Caco-2 (cell line): ENCODE data around the gene CTCF. TPM values are rescaled to one million over a fixed set of nuclear protein-coding genes. Genes with fewer than 3 reads are reported as not detected.

Experiments used
- BruUV-seq: library from RNA; stranded (reverse); fragments of 400-500 nt; replicated peaks from 2 replicates; lab custom pipeline; 2021; lab: Mats Ljungman, UMichigan
- CTCF ChIA-PET: fragments of 300-600 bp; sonication (Branson Sonifier 250); formaldehyde crosslinking; loops from one replicate; lab custom pipeline; 2022; ENCODE audit warnings: antibody characterized with exemption; lab: Charles Lee
- POLR2A ChIA-PET: fragments of 300-600 bp; sonication (Branson Sonifier 250); formaldehyde crosslinking; loops from one replicate; lab custom pipeline; 2022; ENCODE audit warnings: antibody characterized with exemption; lab: Charles Lee
- DNase-seq, 2 experiments: peaks; one replicate each; pipeline versions ENCODE4 v3.0.0 to v3.0.0-alpha.2; 2020 to 2022
- H3K27me3 ChIP-seq: replicated peaks from 2 replicates; pipeline ENCODE4 v1.6.0; 2011; ENCODE audit warnings: low read length; ENCODE audit not compliant: control insufficient read depth, insufficient read depth
- H3K36me3 ChIP-seq: 2 replicates; pipeline ENCODE4 v1.5.1; 2011; ENCODE audit warnings: low read length; ENCODE audit not compliant: control insufficient read depth, insufficient read depth
- H3K4me1 ChIP-seq: fragments of 250-450 bp; sonication (Bioruptor Pico); 2 replicates; pipeline ENCODE4 v1.5.1; 2020; ENCODE audit warnings: mild to moderate bottlenecking
- H3K4me3 ChIP-seq: 2 replicates; pipeline ENCODE4 v1.5.1; 2011; ENCODE audit warnings: low read depth, mild to moderate bottlenecking, control low read depth, low read length
- H3K9me3 ChIP-seq: fragments of 250-450 bp; sonication (Bioruptor Pico); 2 replicates; pipeline ENCODE4 v1.5.1; 2020; ENCODE audit warnings: mild to moderate bottlenecking, moderate library complexity
- H3K27ac Mint-ChIP-seq: one replicate; pipeline ENCODE4 v1.8.0; 2022; ENCODE audit warnings: mixed read lengths; ENCODE audit not compliant: unreplicated experiment
- H3K27me3 Mint-ChIP-seq: one replicate; pipeline ENCODE4 v1.8.0; 2022; ENCODE audit warnings: mixed read lengths; ENCODE audit not compliant: insufficient read depth, unreplicated experiment
- H3K36me3 Mint-ChIP-seq: one replicate; pipeline ENCODE4 v1.8.0; 2022; ENCODE audit warnings: mild to moderate bottlenecking, mixed read lengths; ENCODE audit not compliant: insufficient read depth, unreplicated experiment
- H3K4me1 Mint-ChIP-seq: one replicate; pipeline ENCODE4 v1.8.0; 2022; ENCODE audit warnings: low read depth, mixed read lengths; ENCODE audit not compliant: unreplicated experiment
- H3K4me3 Mint-ChIP-seq: one replicate; pipeline ENCODE4 v1.8.0; 2022; ENCODE audit warnings: mild to moderate bottlenecking, moderate library complexity, mixed read lengths; ENCODE audit not compliant: unreplicated experiment
- H3K9me3 Mint-ChIP-seq: one replicate; pipeline ENCODE4 v1.8.0; 2022; ENCODE audit warnings: mixed read lengths; ENCODE audit not compliant: unreplicated experiment
- CTCF ChIP-seq, 2 experiments: fragments of 200-600 bp in 1 of 2; IDR thresholded peaks; 1 replicate in 1 of 2; 2 replicates in 1 of 2; pipeline versions ENCODE4 v1.5.1 to v1.8.0; 2011 to 2022; ENCODE audit warnings: antibody characterized with exemption in 1 of 2, control low read depth in 1 of 2, inconsistent platforms in 1 of 2, low read depth in 1 of 2, low read length in 1 of 2, mild to moderate bottlenecking in 1 of 2, moderate library complexity in 1 of 2; ENCODE audit not compliant: insufficient read depth in 1 of 2, severe bottlenecking in 1 of 2, unreplicated experiment in 1 of 2
- intact Hi-C: fragments of 100-400 bp; cut with micrococcal nuclease; formaldehyde crosslinking; loops from one replicate; pipeline ENCODE4 v1.10.0; 2022; ENCODE audit not compliant: unreplicated experiment
- total RNA-seq: library from RNA; stranded (reverse); gene quantifications from 2 replicates; pipeline ENCODE4 v1.2.3, GENCODE V29; 2022

Gene CTCF
- total RNA-seq, 1 experiment from 2014 or later: 67.8 TPM

GRCh38 chr16:67676516-67676915, 114.2 kb downstream of the CTCF start:
- no peak for TF ChIP-seq CTCF (IDR thresholded peaks at IDR 0.05; ENCODE audit: insufficient read depth in 1 of 2, low read depth in 1 of 2, low read length in 1 of 2, severe bottlenecking in 1 of 2, unreplicated experiment in 1 of 2)
- BruUV-seq: no TSS peak
- no peak overlapping the region for H3K27ac Mint-ChIP-seq
- Histone ChIP-seq H3K9me3 (no peaks in the 10 kb centered on the region), H3K4me3 (no peak overlapping the region), H3K36me3 (no peaks in the 10 kb centered on the region), H3K4me1 (peaks cover 15% of the 10 kb centered on the region), H3K27me3 (no peaks in the 10 kb centered on the region)
- H3K27me3 Mint-ChIP-seq: no peaks in the 10 kb centered on the region
- peaks cover 4% of the 10 kb centered on the region for H3K4me1 Mint-ChIP-seq
- H3K4me3 Mint-ChIP-seq: no peak overlapping the region
- no peaks in the 10 kb centered on the region for H3K36me3 Mint-ChIP-seq
- intact Hi-C loops: no loop called here
- ChIA-PET POLR2A (no interaction called here), CTCF (interaction anchor here (0.6 kb wide), 1 partner anchor 140 kb away, joined by 3 read pairs; no protein-coding TSS in a partner anchor)
- no peak for DNase-seq
- H3K9me3 Mint-ChIP-seq: no peaks in the 10 kb centered on the region

- Mint-ChIP-seq H3K27me3 (no peaks in the 10 kb centered on the region), H3K36me3 (no peaks in the 10 kb centered on the region), H3K4me1 (peaks cover 4% of the 10 kb centered on the region), H3K27ac (peak overlapping the region; percentile 78), H3K4me3 (no peak overlapping the region), H3K9me3 (no peaks in the 10 kb centered on the region)
- ChIA-PET CTCF (interaction anchor here (0.6 kb wide), 1 partner anchor 30 kb away, joined by 3 read pairs; no protein-coding TSS in a partner anchor), POLR2A (no interaction called here)
- Histone ChIP-seq H3K4me1 (peaks cover 15% of the 10 kb centered on the region), H3K36me3 (no peaks in the 10 kb centered on the region), H3K27me3 (no peaks in the 10 kb centered on the region), H3K9me3 (no peaks in the 10 kb centered on the region), H3K4me3 (no peak overlapping the region)
- no peak for TF ChIP-seq CTCF (IDR thresholded peaks at IDR 0.05; ENCODE audit: insufficient read depth in 1 of 2, low read depth in 1 of 2, low read length in 1 of 2, severe bottlenecking in 1 of 2, unreplicated experiment in 1 of 2)
- intact Hi-C loops: no loop called here
- DNase-seq: no peak
- no TSS peak for BruUV-seq
These were observed 114.6 kb downstream of the CTCF start for GRCh38 chr16:67676939-67677338.

- peak overlapping the region; percentile 78 for H3K27ac Mint-ChIP-seq
- TF ChIP-seq CTCF (IDR thresholded peaks at IDR 0.05; ENCODE audit: insufficient read depth in 1 of 2, low read depth in 1 of 2, low read length in 1 of 2, severe bottlenecking in 1 of 2, unreplicated experiment in 1 of 2): no peak
- Histone ChIP-seq H3K36me3 (no peaks in the 10 kb centered on the region), H3K27me3 (no peaks in the 10 kb centered on the region), H3K9me3 (no peaks in the 10 kb centered on the region), H3K4me3 (no peak overlapping the region), H3K4me1 (peaks cover 15% of the 10 kb centered on the region)
- no TSS peak for BruUV-seq
- ChIA-PET POLR2A (no interaction called here), CTCF (no interaction called here)
- H3K4me3 Mint-ChIP-seq: no peak overlapping the region
- H3K4me1 Mint-ChIP-seq: peaks cover 4% of the 10 kb centered on the region
- no peaks in the 10 kb centered on the region for H3K27me3 Mint-ChIP-seq
- no peaks in the 10 kb centered on the region for H3K36me3 Mint-ChIP-seq
- intact Hi-C loops: loop anchor here (1.0 kb wide), 1 partner anchor 39 kb away; no protein-coding TSS in a partner anchor
- peak; percentile 64 to 74 for DNase-seq
- no peaks in the 10 kb centered on the region for H3K9me3 Mint-ChIP-seq
These were observed 115.4 kb downstream of the CTCF start for GRCh38 chr16:67677712-67678111.
